Measurements from ENCODE around the gene CNTNAP2.

GRCh38 chr7:147412782-147413556, 1296.4 kb downstream of the CNTNAP2 start:
- no peak for TF ChIP-seq CTCF (conservative IDR thresholded peaks at IDR 0.05; ENCODE audit: low read length)
- no peak for TF ChIP-seq EZH2phosphoT487 (IDR thresholded peaks at IDR 0.05; ENCODE audit: borderline replicate concordance, low read depth, low read length)
